Thyroid gland (tissue), 4 donors: ENCODE data around the gene LRMDA. TPM values are rescaled to one million over a fixed set of nuclear protein-coding genes. Genes with fewer than 3 reads are reported as not detected.

Experiments used
- DNase-seq, 2 donors: peaks; one replicate each; pipeline ENCODE4 v3.0.0-alpha.2; 2019
- H3K27ac ChIP-seq, 3 donors: fragments of 200-600 bp; sonication (generic); 1 replicate in 2 of 3; 2 replicates in 1 of 3; pipeline ENCODE4 v1.5.1; 2016 to 2019; ENCODE audit warnings: mild to moderate bottlenecking in 1 of 3, moderate library complexity in 1 of 3
- H3K27me3 ChIP-seq: fragments of 200-600 bp; sonication (generic); one replicate; pipeline ENCODE4 v1.5.1; 2019
- H3K36me3 ChIP-seq, 2 donors: fragments of 200-600 bp; sonication (generic); one replicate each; pipeline ENCODE4 v1.5.1; 2016 to 2019
- H3K4me1 ChIP-seq, 2 donors: fragments of 200-600 bp; sonication (generic); one replicate each; pipeline ENCODE4 v1.5.1; 2017 to 2019
- H3K4me3 ChIP-seq, 3 donors: fragments of 200-600 bp; sonication (generic); replicated peaks in 1 of 3; 1 replicate in 2 of 3; 2 replicates in 1 of 3; pipeline ENCODE4 v1.5.1; 2016; ENCODE audit warnings: mild to moderate bottlenecking in 1 of 3
- H3K9me3 ChIP-seq: fragments of 200-600 bp; sonication (generic); one replicate; pipeline ENCODE4 v1.5.1; 2017
- CTCF ChIP-seq, 6 experiments: fragments of 200-600 bp in 3 of 6; fragments of 450-650 bp in 3 of 6; sonication (generic) in 3 of 6; IDR thresholded peaks; one replicate each; pipeline ENCODE4 v1.5.1; 2016 to 2019; ENCODE audit warnings: antibody characterized with exemption in 6 of 6, mild to moderate bottlenecking in 2 of 6, inconsistent platforms in 1 of 6, moderate library complexity in 1 of 6
- POLR2A ChIP-seq, 2 donors: fragments of 450-650 bp; IDR thresholded peaks; one replicate each; pipeline ENCODE4 v1.6.1; 2017; ENCODE audit warnings: antibody characterized with exemption in 2 of 2, mild to moderate bottlenecking in 2 of 2, moderate library complexity in 1 of 2
- WGBS, 2 donors: methylation state at CpG; one replicate each; pipeline ENCODE4 v1.1.5; 2017; 5-methylcytosine and 5-hydroxymethylcytosine counted together
- intact Hi-C: fragments of 100-400 bp; cut with DNase I; formaldehyde crosslinking; loops from one replicate; pipeline ENCODE4 v1.15.1; 2023
- total RNA-seq, 4 donors: library from RNA; depleted of rRNA; stranded (reverse); fragments of >200 nt; gene quantifications; one replicate each; pipeline ENCODE4 v1.2.3, GENCODE V29; 2016

Gene LRMDA
- total RNA-seq, 4 donors from 2014 or later: 16.5 to 31.7 (median 23.2) TPM

- no peak for DNase-seq
- 70 to 73% methylated on average over 7 of the region's 7 CpGs for WGBS, 2 donors
- intact Hi-C loops: no loop called here
These were observed 229.4 kb downstream of the LRMDA start for GRCh38 chr10:75660823-75661222.

GRCh38 chr10:75662715-75663114 lies 231.3 kb downstream of the LRMDA start:
- WGBS, 2 donors: 45 to 58% methylated on average over 3 of the region's 3 CpGs
- Histone ChIP-seq H3K9me3 (no peaks in the 10 kb centered on the region), H3K4me1 (peaks cover 23 to 63% of the 10 kb centered on the region in 2 donors), H3K27ac (peak overlapping the region; percentile 33 to 76 (median 61)), H3K36me3 (no peaks in the 10 kb centered on the region), H3K4me3 (no peak overlapping the region), H3K27me3 (no peaks in the 10 kb centered on the region)
- TF ChIP-seq CTCF (IDR thresholded peaks at IDR 0.05): no peak
- TF ChIP-seq POLR2A (IDR thresholded peaks at IDR 0.05): no peak
- peak; percentile 31 to 32 for DNase-seq
- intact Hi-C loops: no loop called here

More at GRCh38 chr10:75660823-75661222, 229.4 kb downstream of the LRMDA start:
- no peaks in the 10 kb centered on the region for H3K36me3 ChIP-seq
- TF ChIP-seq CTCF (IDR thresholded peaks at IDR 0.05) (no peak), POLR2A (IDR thresholded peaks at IDR 0.05) (no peak)
- no peaks in the 10 kb centered on the region for H3K27me3 ChIP-seq
- H3K27ac ChIP-seq: no peak overlapping the region
- H3K9me3 ChIP-seq: no peaks in the 10 kb centered on the region
- H3K4me3 ChIP-seq: no peak overlapping the region
- peaks cover 23 to 73% of the 10 kb centered on the region in 2 donors for H3K4me1 ChIP-seq

GRCh38 chr10:75663947-75664664 lies 232.7 kb downstream of the LRMDA start:
- H3K4me3 ChIP-seq: no peak overlapping the region
- TF ChIP-seq POLR2A (IDR thresholded peaks at IDR 0.05): no peak
- no peak for TF ChIP-seq CTCF (IDR thresholded peaks at IDR 0.05)
- no peaks in the 10 kb centered on the region for H3K27me3 ChIP-seq
- peak overlapping the region; percentile 40 to 76 (median 61) for H3K27ac ChIP-seq
- intact Hi-C loops: no loop called here
- no peaks in the 10 kb centered on the region for H3K9me3 ChIP-seq
- H3K36me3 ChIP-seq: no peaks in the 10 kb centered on the region
- WGBS, 2 donors: 16 to 23% methylated on average over 3 of the region's 3 CpGs
- H3K4me1 ChIP-seq: peaks cover 16 to 49% of the 10 kb centered on the region in 2 donors
- DNase-seq: peak; percentile 27 to 55

GRCh38 chr10:75664968-75665367 lies 233.5 kb downstream of the LRMDA start:
- 95 to 98% methylated on average over 3 of the region's 3 CpGs for WGBS, 2 donors
- intact Hi-C loops: no loop called here
- no peak for DNase-seq
- Histone ChIP-seq H3K4me3 (no peak overlapping the region), H3K27ac (peak overlapping the region in 2 of 3 donors; percentile 61 to 76), H3K27me3 (no peaks in the 10 kb centered on the region), H3K9me3 (no peaks in the 10 kb centered on the region), H3K4me1 (peaks cover 16 to 40% of the 10 kb centered on the region in 2 donors), H3K36me3 (no peaks in the 10 kb centered on the region)
- TF ChIP-seq POLR2A (IDR thresholded peaks at IDR 0.05): no peak
- no peak for TF ChIP-seq CTCF (IDR thresholded peaks at IDR 0.05)

- Histone ChIP-seq H3K27ac (no peak overlapping the region), H3K27me3 (no peaks in the 10 kb centered on the region), H3K9me3 (no peaks in the 10 kb centered on the region), H3K4me3 (no peak overlapping the region), H3K36me3 (no peaks in the 10 kb centered on the region), H3K4me1 (peaks cover 16 to 34% of the 10 kb centered on the region in 2 donors)
- DNase-seq: no peak
- TF ChIP-seq CTCF (IDR thresholded peaks at IDR 0.05): no peak
- no peak for TF ChIP-seq POLR2A (IDR thresholded peaks at IDR 0.05)
- intact Hi-C loops: no loop called here
These were observed 234.3 kb downstream of the LRMDA start for GRCh38 chr10:75665707-75666106.
